H1 (cell line): ENCODE measurements around the gene TMEM255B. TPM values are rescaled to one million over a fixed set of nuclear protein-coding genes. Genes with fewer than 3 reads are reported as not detected.

Experiments used
- CTCF ChIA-PET: fragments of 300-600 bp; sonication (Branson Sonifier 250); formaldehyde crosslinking; loops from one replicate; lab custom pipeline; 2021; ENCODE audit not compliant: partially characterized antibody; lab: Charles Lee
- POLR2A ChIA-PET: fragments of 300-600 bp; sonication (Branson Sonifier 250); formaldehyde crosslinking; loops from one replicate; lab custom pipeline; 2021; ENCODE audit warnings: inconsistent platforms; ENCODE audit not compliant: partially characterized antibody; lab: Charles Lee
- DNase-seq, 2 experiments: peaks; one replicate each; pipeline versions ENCODE4 v3.0.0 to v3.0.0-alpha.2; 2010 to 2022; ENCODE audit warnings: low spot score in 2 of 2, low read depth in 1 of 2, mixed read lengths in 1 of 2
- FAIRE-seq: peaks from 2 replicates; lab custom pipeline; 2011; peaks lifted over from hg19 to GRCh38; lab: Jason Lieb, UNC
- H2AFZ ChIP-seq: 2 replicates; pipeline ENCODE4 v1.8.1; 2012; ENCODE audit warnings: low read length, inconsistent platforms
- H2AK5ac ChIP-seq: 2 replicates; pipeline ENCODE4 v1.6.1; 2013; ENCODE audit warnings: low read depth, low read length
- H2BK120ac ChIP-seq: replicated peaks from 2 replicates; pipeline ENCODE3; 2013; ENCODE audit warnings: low read depth, low read length, inconsistent platforms
- H2BK12ac ChIP-seq: 2 replicates; pipeline ENCODE4 v1.6.1; 2013; ENCODE audit warnings: low read depth, low read length
- H2BK15ac ChIP-seq: 2 replicates; pipeline ENCODE4 v1.6.1; 2013; ENCODE audit warnings: low read length
- H2BK20ac ChIP-seq: 2 replicates; pipeline ENCODE4 v1.6.1; 2013; ENCODE audit warnings: low read length
- H2BK5ac ChIP-seq: 2 replicates; pipeline ENCODE4 v1.6.1; 2013; ENCODE audit warnings: low read depth, low read length
- H3K14ac ChIP-seq: 2 replicates; pipeline ENCODE4 v1.6.1; 2013; ENCODE audit warnings: inconsistent platforms; ENCODE audit not compliant: insufficient read length
- H3K18ac ChIP-seq: 2 replicates; pipeline ENCODE4 v1.6.1; 2013; ENCODE audit warnings: low read length; ENCODE audit errors: extremely low read depth
- H3K23ac ChIP-seq: 2 replicates; pipeline ENCODE4 v1.6.1; 2013; ENCODE audit warnings: inconsistent platforms; ENCODE audit not compliant: insufficient read length
- H3K23me2 ChIP-seq: 2 replicates; pipeline ENCODE4 v1.6.1; 2013; ENCODE audit warnings: low read depth, low read length
- H3K27ac ChIP-seq: 2 replicates; pipeline ENCODE4 v1.6.1; 2011; ENCODE audit warnings: low read depth, low read length, inconsistent platforms
- H3K27me3 ChIP-seq, 4 experiments: replicated peaks in 1 of 4; 1 replicate in 1 of 4; 2 replicates in 3 of 4; pipeline versions ENCODE4 v1.6.1 to v1.8.1; 2011 to 2013; ENCODE audit warnings: low read length in 3 of 4, mild to moderate bottlenecking in 3 of 4, inconsistent platforms in 2 of 4, mixed read lengths in 2 of 4, moderate library complexity in 1 of 4; ENCODE audit not compliant: control insufficient read depth in 3 of 4, insufficient read depth in 3 of 4; ENCODE audit errors: extremely low read depth in 1 of 4
- H3K36me3 ChIP-seq, 4 experiments: 2 replicates each; pipeline versions ENCODE4 v1.6.1 to v1.8.1; 2011 to 2013; ENCODE audit warnings: mild to moderate bottlenecking in 4 of 4, low read length in 3 of 4, moderate library complexity in 2 of 4, control low read depth in 1 of 4, inconsistent platforms in 1 of 4; ENCODE audit not compliant: insufficient read depth in 4 of 4, control insufficient read depth in 2 of 4
- H3K4ac ChIP-seq: replicated peaks from 2 replicates; pipeline ENCODE3; 2013; ENCODE audit warnings: low read length, low read depth, mixed read lengths, inconsistent platforms; ENCODE audit not compliant: insufficient read length
- H3K4me1 ChIP-seq, 4 experiments: replicated peaks in 1 of 4; 1 replicate in 1 of 4; 2 replicates in 3 of 4; pipeline versions ENCODE4 v1.6.1 to v1.8.1; 2011 to 2013; ENCODE audit warnings: low read length in 3 of 4, inconsistent platforms in 2 of 4, mixed read lengths in 1 of 4; ENCODE audit not compliant: insufficient read depth in 4 of 4, control insufficient read depth in 3 of 4
- H3K4me2 ChIP-seq, 2 experiments: 2 replicates each; pipeline versions ENCODE4 v1.6.1 to v1.8.1; 2011 to 2013; ENCODE audit warnings: low read depth in 2 of 2, low read length in 2 of 2, control low read depth in 1 of 2, inconsistent platforms in 1 of 2, mild to moderate bottlenecking in 1 of 2; ENCODE audit not compliant: insufficient read depth in 1 of 2
- H3K4me3 ChIP-seq, 4 experiments: fragments of 200-600, 300-600 bp in 1 of 4; sonication (generic), shearing (Covaris generic), sonication (Bioruptor Twin) in 1 of 4; 2 replicates each; pipeline versions ENCODE4 v1.5.1 to v1.8.1; 2011 to 2016; ENCODE audit warnings: low read length in 4 of 4, low read depth in 3 of 4, control low read depth in 2 of 4, inconsistent platforms in 2 of 4, mild to moderate bottlenecking in 2 of 4, mixed read lengths in 1 of 4, moderate library complexity in 1 of 4; ENCODE audit not compliant: insufficient read depth in 2 of 4; ENCODE audit errors: extremely low read depth in 1 of 4
- H3K56ac ChIP-seq: replicated peaks from 2 replicates; pipeline ENCODE3; 2013; ENCODE audit warnings: low read depth, mild to moderate bottlenecking, mixed read lengths, low read length, inconsistent platforms; ENCODE audit not compliant: insufficient read length
- H3K79me1 ChIP-seq: 2 replicates; pipeline ENCODE4 v1.6.1; 2013; ENCODE audit warnings: low read depth, low read length, control low read depth
- H3K79me2 ChIP-seq, 2 experiments: 2 replicates each; pipeline versions ENCODE4 v1.6.1 to v1.8.1; 2012 to 2013; ENCODE audit warnings: low read length in 2 of 2, mild to moderate bottlenecking in 2 of 2, inconsistent platforms in 1 of 2; ENCODE audit not compliant: insufficient read depth in 2 of 2, control insufficient read depth in 1 of 2
- H3K9ac ChIP-seq, 4 experiments: replicated peaks in 1 of 4; 1 replicate in 1 of 4; 2 replicates in 3 of 4; pipeline versions ENCODE4 v1.6.1 to v1.8.1; 2011 to 2013; ENCODE audit warnings: low read depth in 3 of 4, low read length in 3 of 4, control low read depth in 2 of 4, mild to moderate bottlenecking in 2 of 4, moderate library complexity in 2 of 4, inconsistent platforms in 1 of 4; ENCODE audit errors: extremely low read depth in 1 of 4
- H3K9me3 ChIP-seq, 2 experiments: 2 replicates each; pipeline versions ENCODE4 v1.6.1 to v1.8.1; 2012 to 2013; ENCODE audit warnings: mild to moderate bottlenecking in 2 of 2, moderate library complexity in 2 of 2, control low read depth in 1 of 2, inconsistent platforms in 1 of 2, low read depth in 1 of 2, low read length in 1 of 2, mixed read lengths in 1 of 2; ENCODE audit not compliant: insufficient read depth in 2 of 2
- H4K20me1 ChIP-seq, 2 experiments: replicated peaks in 1 of 2; 2 replicates each; pipeline versions ENCODE3 to v1.8.1; 2011 to 2013; ENCODE audit warnings: inconsistent platforms in 2 of 2, low read length in 2 of 2, mild to moderate bottlenecking in 1 of 2; ENCODE audit not compliant: insufficient read depth in 2 of 2, control insufficient read depth in 1 of 2
- H4K5ac ChIP-seq: 2 replicates; pipeline ENCODE4 v1.6.1; 2013; ENCODE audit warnings: low read length, low read depth, mixed read lengths, inconsistent platforms; ENCODE audit not compliant: insufficient read length
- H4K8ac ChIP-seq: 2 replicates; pipeline ENCODE4 v1.8.0; 2013; ENCODE audit warnings: mild to moderate bottlenecking, moderate library complexity, low read length, inconsistent platforms; ENCODE audit not compliant: insufficient read depth; ENCODE audit errors: extremely low read depth
- H4K91ac ChIP-seq: replicated peaks from 2 replicates; pipeline ENCODE3; 2013; ENCODE audit warnings: low read length, mixed read lengths, inconsistent platforms; ENCODE audit not compliant: insufficient read length
- MAFK ChIP-seq: IDR thresholded peaks from 2 replicates; pipeline ENCODE4 v1.6.1; 2012; ENCODE audit warnings: low read depth, mild to moderate bottlenecking, improper control_type of control experiment, low read length
- PHF8 ChIP-seq: fragments of 200-600 bp; sonication (generic); conservative IDR thresholded peaks from 2 replicates; pipeline ENCODE4 v1.7.1; 2012; ENCODE audit warnings: low read depth, mild to moderate bottlenecking, inconsistent platforms, low read length, moderate library complexity
- POLR2A ChIP-seq, 2 experiments: IDR thresholded peaks; 1 replicate in 1 of 2; 2 replicates in 1 of 2; pipeline ENCODE4 v1.6.1; 2011; ENCODE audit warnings: low read depth in 2 of 2, low read length in 2 of 2, mild to moderate bottlenecking in 2 of 2; ENCODE audit errors: control extremely low read depth in 1 of 2
- POU5F1 ChIP-seq: IDR thresholded peaks from 2 replicates; pipeline ENCODE4 v1.6.1; 2011; ENCODE audit warnings: low read depth, mild to moderate bottlenecking, low read length, moderate library complexity
- RXRA ChIP-seq: IDR thresholded peaks from 2 replicates; pipeline ENCODE4 v1.6.1; 2011; ENCODE audit warnings: low read depth, mild to moderate bottlenecking, low read length, moderate library complexity; ENCODE audit not compliant: insufficient read depth
- SIRT6 ChIP-seq: IDR thresholded peaks from one replicate; pipeline ENCODE4 v1.7.1; 2012; ENCODE audit warnings: low read length, inconsistent platforms
- SUZ12 ChIP-seq: fragments of 200-600 bp; sonication (generic); IDR thresholded peaks from 2 replicates; pipeline ENCODE4 v1.6.1; 2012; ENCODE audit warnings: mild to moderate bottlenecking, inconsistent platforms, low read length, moderate library complexity, mixed read lengths
- TAF1 ChIP-seq: IDR thresholded peaks from 2 replicates; pipeline ENCODE4 v1.6.1; 2011; ENCODE audit warnings: mild to moderate bottlenecking, low read depth, low read length
- TCF12 ChIP-seq: IDR thresholded peaks from 2 replicates; pipeline ENCODE4 v1.6.1; 2011; ENCODE audit warnings: low read depth, mild to moderate bottlenecking, low read length
- WGBS, 2 experiments: shearing (Covaris generic) in 1 of 2; methylation state at CpG; one replicate each; pipeline versions ENCODE4 v1.1.6 to v1.1.7; 2013 to 2015; ENCODE audit warnings: low lambda C conversion rate in 2 of 2, mixed read lengths in 2 of 2, inconsistent platforms in 1 of 2, low coverage in 1 of 2, missing lambda C conversion rate in 1 of 2; ENCODE audit not compliant: insufficient replicate concordance in 2 of 2, insufficient coverage in 1 of 2, insufficient read length in 1 of 2; ENCODE audit errors: extremely low coverage in 1 of 2, missing lambda C conversion rate in 1 of 2; 5-methylcytosine and 5-hydroxymethylcytosine counted together
- polyA plus RNA-seq, 7 experiments: library from polyadenylated mRNA; depleted of rRNA in 3 of 7; stranded (reverse) in 5 of 7; unstranded in 2 of 7; fragments of >200 nt in 5 of 7; fragments of 200-250 nt in 2 of 7; gene quantifications; 1 replicate in 5 of 7; 2 replicates in 1 of 7; 4 replicates in 1 of 7; pipeline versions ENCODE4 v1.2.1 to v1.2.3, GENCODE V29; 2011 to 2013; ENCODE audit warnings: missing spikeins in 2 of 7, mixed read lengths in 2 of 7
- total RNA-seq: library from RNA; stranded (reverse); fragmentation: NEBNext Ultra II Directional; extraction: Animal tissue kit (Norgen Biotek cat#: 25700); gene quantifications from 2 replicates; pipeline ENCODE4 v1.2.1, GENCODE V29; 2021
- TF ChIP-seq, protein P1 (sequence below), 3 experiments: IDR thresholded peaks; 1 replicate in 2 of 3; 2 replicates in 1 of 3; pipeline versions ENCODE4 v1.5.1 to v1.6.1; 2011; ENCODE audit warnings: low read length in 3 of 3, mild to moderate bottlenecking in 3 of 3, inconsistent platforms in 2 of 3, low read depth in 1 of 3, moderate library complexity in 1 of 3; ENCODE audit not compliant: insufficient read depth in 1 of 3; ENCODE audit errors: control extremely low read depth in 1 of 3

The TMEM255B gene
- total and polyA plus RNA-seq, 2 of the 8 experiments (the other 6 are each of a cell fraction or from before 2014, with no cell fraction given): 3.4 to 4.4 TPM

DNA sequence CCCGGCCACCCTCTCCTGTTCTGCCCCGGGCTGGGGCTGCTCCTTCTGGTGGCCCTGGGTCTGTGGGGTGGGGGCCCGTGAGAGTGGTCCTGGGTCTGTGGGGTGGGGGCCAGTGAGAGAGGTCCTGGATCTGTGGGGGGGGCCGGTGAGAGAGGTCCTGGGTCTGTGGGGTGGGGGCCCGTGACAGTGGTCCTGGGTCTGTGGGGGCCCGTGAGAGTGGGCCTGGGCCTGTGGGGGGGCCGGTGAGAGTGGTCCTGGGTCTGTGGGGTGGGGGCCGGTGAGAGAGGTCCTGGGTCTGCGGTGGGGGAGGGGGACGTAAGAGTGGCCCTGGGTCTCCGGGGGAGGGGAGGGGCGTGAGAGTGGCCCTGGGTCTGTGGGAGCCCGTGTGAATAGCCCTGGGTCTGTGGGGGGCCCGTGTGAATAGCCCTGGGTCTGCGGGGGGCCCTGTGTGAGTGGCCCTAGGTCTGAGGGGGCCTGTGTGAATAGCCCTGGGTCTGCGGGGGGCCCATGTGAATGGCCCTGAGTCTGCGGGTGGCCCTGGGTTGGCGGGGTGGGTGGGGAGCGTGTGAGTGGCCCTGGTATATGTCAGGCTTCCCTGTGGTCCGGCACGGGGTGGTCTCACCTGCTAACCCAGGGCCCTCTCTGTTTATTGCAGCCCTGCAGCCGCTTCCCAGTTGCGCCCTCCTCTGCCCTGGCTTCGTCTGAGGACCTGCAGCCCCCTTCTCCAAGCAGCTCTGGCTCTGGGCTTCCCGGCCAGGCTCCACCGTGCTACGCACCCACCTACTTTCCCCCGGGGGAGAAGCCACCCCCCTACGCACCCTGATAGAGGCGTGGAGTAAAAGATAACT is 52.3 kb downstream of the TMEM255B start:
- POLR2A ChIA-PET: no interaction called here
- Histone ChIP-seq H3K14ac (no peak overlapping the region), H2BK5ac (no peak overlapping the region), H2AFZ (no peak overlapping the region), H2BK15ac (no peak overlapping the region), H3K4me1 (no peaks in the 10 kb centered on the region), H3K4ac (no peak overlapping the region), H3K4me2 (no peak overlapping the region), H3K9ac (no peak overlapping the region), H2BK12ac (no peak overlapping the region), H4K5ac (no peak overlapping the region), H3K18ac (no peak overlapping the region), H3K23ac (no peak overlapping the region), H3K27me3 (no peaks in the 10 kb centered on the region), H4K20me1 (peaks cover 0 to 2% of the 10 kb centered on the region in 2 experiments), H3K4me3 (no peak overlapping the region), H3K9me3 (peaks cover 6 to 8% of the 10 kb centered on the region in 2 experiments; a peak in 2 of 4 replicates), H3K56ac (no peak overlapping the region), H4K8ac (no peak overlapping the region), H3K79me1 (no peaks in the 10 kb centered on the region), H2BK20ac (no peak overlapping the region), H3K27ac (no peak overlapping the region), H2BK120ac (no peak overlapping the region), H3K23me2 (no peaks in the 10 kb centered on the region), H3K36me3 (no peaks in the 10 kb centered on the region), H3K79me2 (no peaks in the 10 kb centered on the region), H4K91ac (no peak overlapping the region), H2AK5ac (no peak overlapping the region)
- CTCF ChIA-PET: interaction anchor here (1.0 to 1.6 kb wide), 3 partner anchors 9 to 85 kb away, joined by 3 to 8 read pairs (median 3); no protein-coding TSS in a partner anchor
- 87% methylated on average over 8 of the region's 30 CpGs; no CpG with 5 or more reads in 1 of the 2 experiments for WGBS, 2 experiments
- DNase-seq (no peak), FAIRE-seq (no peak)
- TF ChIP-seq SUZ12 (no peak), TAF1 (no peak), MAFK (no peak), POU5F1 (no peak), POLR2A (IDR thresholded peaks at IDR 0.05; ENCODE audit: control extremely low read depth in 1 of 2, low read depth in 2 of 2, low read length in 2 of 2) (no peak), SIRT6 (no peak), PHF8 (no peak), TCF12 (no peak), RXRA (no peak)
- TF ChIP-seq, protein P1, sequence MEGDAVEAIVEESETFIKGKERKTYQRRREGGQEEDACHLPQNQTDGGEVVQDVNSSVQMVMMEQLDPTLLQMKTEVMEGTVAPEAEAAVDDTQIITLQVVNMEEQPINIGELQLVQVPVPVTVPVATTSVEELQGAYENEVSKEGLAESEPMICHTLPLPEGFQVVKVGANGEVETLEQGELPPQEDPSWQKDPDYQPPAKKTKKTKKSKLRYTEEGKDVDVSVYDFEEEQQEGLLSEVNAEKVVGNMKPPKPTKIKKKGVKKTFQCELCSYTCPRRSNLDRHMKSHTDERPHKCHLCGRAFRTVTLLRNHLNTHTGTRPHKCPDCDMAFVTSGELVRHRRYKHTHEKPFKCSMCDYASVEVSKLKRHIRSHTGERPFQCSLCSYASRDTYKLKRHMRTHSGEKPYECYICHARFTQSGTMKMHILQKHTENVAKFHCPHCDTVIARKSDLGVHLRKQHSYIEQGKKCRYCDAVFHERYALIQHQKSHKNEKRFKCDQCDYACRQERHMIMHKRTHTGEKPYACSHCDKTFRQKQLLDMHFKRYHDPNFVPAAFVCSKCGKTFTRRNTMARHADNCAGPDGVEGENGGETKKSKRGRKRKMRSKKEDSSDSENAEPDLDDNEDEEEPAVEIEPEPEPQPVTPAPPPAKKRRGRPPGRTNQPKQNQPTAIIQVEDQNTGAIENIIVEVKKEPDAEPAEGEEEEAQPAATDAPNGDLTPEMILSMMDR (IDR thresholded peaks at IDR 0.05; ENCODE audit: control extremely low read depth in 1 of 3, insufficient read depth in 1 of 3, low read depth in 1 of 3, low read length in 3 of 3): no peak
